Loucy (cell line): Measurements from ENCODE around the gene CCDC86.

Experiments used
- H2AFZ ChIP-seq: fragments of 200-600 bp; sonication (generic); 2 replicates; pipeline ENCODE4 v1.6.0; 2016; ENCODE audit warnings: antibody characterized with exemption, mild to moderate bottlenecking, low read length, moderate library complexity
- H3F3A ChIP-seq: fragments of 200-600 bp; 2 replicates; pipeline ENCODE4 v1.6.0; 2016; ENCODE audit warnings: antibody characterized with exemption, low read depth, mild to moderate bottlenecking
- H3K27me3 ChIP-seq: fragments of 200-600 bp; sonication (generic); 2 replicates; pipeline ENCODE4 v1.6.1; 2014; ENCODE audit warnings: low read length, mild to moderate bottlenecking; ENCODE audit not compliant: insufficient read depth, poor library complexity, severe bottlenecking
- H3K36me3 ChIP-seq: fragments of 200-600 bp; sonication (generic); 2 replicates; pipeline ENCODE4 v1.6.1; 2016; ENCODE audit warnings: low read length; ENCODE audit not compliant: insufficient read depth
- H3K4me1 ChIP-seq: fragments of 200-600 bp; sonication (generic); 2 replicates; pipeline ENCODE4 v1.5.1; 2014; ENCODE audit warnings: low read length, mild to moderate bottlenecking; ENCODE audit not compliant: insufficient read depth, poor library complexity, severe bottlenecking
- H3K4me2 ChIP-seq: fragments of 200-600 bp; sonication (generic); 2 replicates; pipeline ENCODE4 v1.6.0; 2014; ENCODE audit warnings: antibody characterized with exemption, low read length, low read depth, mild to moderate bottlenecking; ENCODE audit not compliant: poor library complexity, severe bottlenecking
- H3K4me3 ChIP-seq: fragments of 200-600 bp; sonication (generic); 2 replicates; pipeline ENCODE4 v1.5.1; 2014; ENCODE audit warnings: low read length, mild to moderate bottlenecking, mixed read lengths; ENCODE audit not compliant: poor library complexity, severe bottlenecking
- H3K79me2 ChIP-seq: fragments of 200-600 bp; sonication (generic); 2 replicates; pipeline ENCODE4 v1.6.1; 2014; ENCODE audit warnings: low read length; ENCODE audit not compliant: insufficient read depth
- H3K9ac ChIP-seq: fragments of 200-600 bp; sonication (generic); 2 replicates; pipeline ENCODE4 v1.6.0; 2014; ENCODE audit warnings: mild to moderate bottlenecking, low read depth, low read length, moderate library complexity; ENCODE audit not compliant: poor library complexity, severe bottlenecking
- H3K9me2 ChIP-seq: fragments of 200-600 bp; sonication (generic); replicated peaks from 2 replicates; pipeline ENCODE4 v1.6.1; 2016; ENCODE audit warnings: low read depth, low read length, mixed read lengths
- H3K9me3 ChIP-seq: fragments of 200-600 bp; sonication (generic); 2 replicates; pipeline ENCODE4 v1.6.1; 2014; ENCODE audit warnings: mild to moderate bottlenecking, antibody characterized with exemption, low read length, low read depth; ENCODE audit not compliant: insufficient read depth
- H4K20me1 ChIP-seq: fragments of 200-600 bp; sonication (generic); 2 replicates; pipeline ENCODE4 v1.6.0; 2014; ENCODE audit warnings: antibody characterized with exemption, low read length, mild to moderate bottlenecking; ENCODE audit not compliant: insufficient read depth, poor library complexity, severe bottlenecking
- CTCF ChIP-seq: fragments of 200-600 bp; sonication (generic); conservative IDR thresholded peaks from 2 replicates; pipeline ENCODE4 v1.5.1; 2014; ENCODE audit warnings: mild to moderate bottlenecking, antibody characterized with exemption, low read length
- EZH2phosphoT487 ChIP-seq: fragments of 200-600 bp; IDR thresholded peaks from 2 replicates; pipeline ENCODE4 v1.6.1; 2018; ENCODE audit warnings: antibody characterized with exemption, mild to moderate bottlenecking, moderate library complexity, borderline replicate concordance

Gene CCDC86

GRCh38 chr11:60876168-60876485 is 34.2 kb downstream of the CCDC86 start:
- Histone ChIP-seq H2AFZ (no peak overlapping the region), H3K9me2 (no peaks in the 10 kb centered on the region), H3K9ac (no peak overlapping the region), H3K27me3 (no peaks in the 10 kb centered on the region), H3K79me2 (no peaks in the 10 kb centered on the region), H3K9me3 (no peaks in the 10 kb centered on the region), H4K20me1 (no peaks in the 10 kb centered on the region), H3F3A (no peaks in the 10 kb centered on the region), H3K4me1 (peaks cover 69% of the 10 kb centered on the region), H3K4me2 (no peak overlapping the region), H3K36me3 (no peaks in the 10 kb centered on the region), H3K4me3 (no peak overlapping the region)
- no peak for TF ChIP-seq CTCF
- TF ChIP-seq EZH2phosphoT487: no peak

GRCh38 chr11:60878245-60879101 is 36.6 kb downstream of the CCDC86 start:
- Histone ChIP-seq H3K4me2 (no peak overlapping the region), H3K79me2 (no peaks in the 10 kb centered on the region), H3K9me2 (no peaks in the 10 kb centered on the region), H3K9ac (no peak overlapping the region), H3K36me3 (no peaks in the 10 kb centered on the region), H3K4me3 (no peak overlapping the region), H3K27me3 (no peaks in the 10 kb centered on the region), H2AFZ (no peak overlapping the region), H3F3A (no peaks in the 10 kb centered on the region), H3K9me3 (no peaks in the 10 kb centered on the region), H3K4me1 (peaks cover 47% of the 10 kb centered on the region), H4K20me1 (no peaks in the 10 kb centered on the region)
- TF ChIP-seq EZH2phosphoT487 (no peak), CTCF (no peak)

DNA sequence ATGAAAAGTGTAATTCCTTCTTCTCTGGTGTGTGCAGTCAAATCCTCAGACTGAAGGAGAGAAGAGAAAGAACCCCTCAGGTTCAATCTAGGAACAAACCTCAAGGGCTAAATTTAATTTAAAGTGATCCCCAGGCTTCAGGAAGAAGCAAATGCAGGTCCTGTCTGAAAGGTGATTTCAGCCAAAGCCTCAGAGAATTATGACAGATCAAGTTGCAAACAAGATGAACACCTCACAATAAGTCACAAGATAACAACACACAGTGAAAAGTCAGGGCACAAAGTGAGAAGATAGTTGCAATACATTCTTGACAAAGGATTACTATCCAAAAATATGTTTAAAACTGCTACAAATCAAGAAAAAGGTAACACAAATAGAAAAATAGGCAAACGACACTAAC is 37.2 kb downstream of the CCDC86 start:
- H3K79me2 ChIP-seq: no peaks in the 10 kb centered on the region
- no peak overlapping the region for H3K4me3 ChIP-seq
- no peaks in the 10 kb centered on the region for H3F3A ChIP-seq
- no peaks in the 10 kb centered on the region for H4K20me1 ChIP-seq
- H3K9me2 ChIP-seq: no peaks in the 10 kb centered on the region
- H3K27me3 ChIP-seq: no peaks in the 10 kb centered on the region
- no peak overlapping the region for H2AFZ ChIP-seq
- TF ChIP-seq EZH2phosphoT487 (no peak), CTCF (no peak)
- H3K4me1 ChIP-seq: peaks cover 42% of the 10 kb centered on the region
- H3K4me2 ChIP-seq: no peak overlapping the region
- no peaks in the 10 kb centered on the region for H3K9me3 ChIP-seq
- H3K9ac ChIP-seq: no peak overlapping the region
- H3K36me3 ChIP-seq: no peaks in the 10 kb centered on the region
